NOMO-1 treated with dmso at 0.1 percent for 144 hours (cell line): ENCODE measurements around the gene C1orf50.
"Not testable (repeated sequence)": the region's sequence is repeated elsewhere in the genome, so short reads cannot be mapped to it uniquely, and the experiment has no call there.

ENCODE experiments used
- DNase-seq: peaks from one replicate; lab custom pipeline; 2025; ENCODE audit not compliant: unreplicated experiment; lab: John Stamatoyannopoulos, UW

Gene C1orf50

GRCh38 chr1:42797979-42798378 is 30.9 kb downstream of the C1orf50 start:
- no peak for DNase-seq

GRCh38 chr1:42801832-42802473 is 34.9 kb downstream of the C1orf50 start:
- no peak for DNase-seq

GRCh38 chr1:42806171-42806570 is 39.1 kb downstream of the C1orf50 start:
- DNase-seq: no peak

GRCh38 chr1:42806593-42806992 is 39.5 kb downstream of the C1orf50 start:
- no peak for DNase-seq

- no peak for DNase-seq
Measured at GRCh38 chr1:42807056-42807668, 40.1 kb downstream of the C1orf50 start.

GRCh38 chr1:42814815-42815214 is 47.8 kb downstream of the C1orf50 start:
- DNase-seq: not testable (repeated sequence)

GRCh38 chr1:42815941-42816584 is 49.0 kb downstream of the C1orf50 start:
- no peak for DNase-seq

DNA sequence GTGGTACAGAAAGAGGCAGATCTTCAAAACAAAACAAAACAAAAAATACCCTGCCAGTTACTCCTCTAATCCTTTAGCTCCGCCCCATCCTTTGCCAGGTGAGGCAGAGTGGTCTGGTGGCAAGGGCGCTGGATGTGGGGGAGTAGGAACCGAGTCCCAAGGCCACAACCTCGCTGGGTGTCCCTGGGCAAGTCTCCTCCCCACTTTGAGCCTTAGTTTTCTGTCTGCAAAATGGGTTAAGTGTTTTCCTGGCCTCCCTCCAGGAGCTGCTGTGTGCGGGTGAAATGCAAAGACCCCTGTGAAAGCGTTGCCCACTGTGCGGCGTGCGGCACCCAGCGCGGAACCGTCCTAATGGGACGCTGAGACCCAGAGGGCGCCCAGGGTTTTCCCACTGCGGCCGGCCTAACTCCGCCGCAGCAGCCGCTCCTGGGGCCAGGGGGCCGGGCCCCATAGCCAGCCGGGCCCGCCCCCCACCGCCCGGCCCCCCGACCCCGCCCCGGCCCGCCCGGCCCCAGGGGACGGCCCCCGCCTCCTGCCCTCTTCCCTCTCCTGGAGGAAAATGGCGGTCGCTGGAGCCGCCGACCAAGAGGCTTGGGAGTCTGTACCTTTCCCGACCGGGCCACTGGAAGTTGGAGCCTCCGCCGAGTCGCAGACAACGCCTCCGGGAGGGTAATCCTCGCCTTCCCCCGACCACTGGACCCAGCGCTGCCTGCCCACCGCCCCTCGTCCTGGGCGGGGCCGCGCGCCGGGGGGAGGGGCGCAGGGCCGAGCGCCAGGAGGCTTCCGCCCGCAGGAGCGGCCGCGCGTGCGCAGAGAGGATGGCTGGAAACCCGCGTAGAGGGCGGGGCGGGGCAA is 49.8 kb downstream of the C1orf50 start, which contains the start of the genes ERMAP and SVBP:
Gene ERMAP (plus strand): TSS at position 538 of the 855 bp plus-strand sequence. CDS start 13,327 bp downstream, outside the sequence.
Gene SVBP (minus strand): TSS at position 813 of the 855 bp plus-strand sequence. CDS start 853 bp downstream, outside the sequence.
- DNase-seq: peak; percentile 79

DNA sequence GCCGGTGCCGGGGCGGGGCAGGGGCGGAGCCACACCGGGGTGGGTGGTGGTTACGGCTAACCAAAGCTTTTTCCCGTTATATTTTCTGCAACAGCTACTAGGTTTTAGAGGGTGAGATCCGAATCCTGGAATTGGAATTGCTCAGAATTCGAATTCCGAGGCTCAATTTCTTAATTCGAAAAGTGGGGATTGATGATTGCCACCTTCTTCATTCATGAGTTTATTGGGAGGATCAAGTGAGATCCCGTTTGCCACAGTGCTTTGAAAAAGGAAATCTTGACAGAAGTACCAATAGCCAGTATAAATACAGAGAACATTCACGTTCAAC is 50.4 kb downstream of the C1orf50 start:
- DNase-seq: no peak

DNA sequence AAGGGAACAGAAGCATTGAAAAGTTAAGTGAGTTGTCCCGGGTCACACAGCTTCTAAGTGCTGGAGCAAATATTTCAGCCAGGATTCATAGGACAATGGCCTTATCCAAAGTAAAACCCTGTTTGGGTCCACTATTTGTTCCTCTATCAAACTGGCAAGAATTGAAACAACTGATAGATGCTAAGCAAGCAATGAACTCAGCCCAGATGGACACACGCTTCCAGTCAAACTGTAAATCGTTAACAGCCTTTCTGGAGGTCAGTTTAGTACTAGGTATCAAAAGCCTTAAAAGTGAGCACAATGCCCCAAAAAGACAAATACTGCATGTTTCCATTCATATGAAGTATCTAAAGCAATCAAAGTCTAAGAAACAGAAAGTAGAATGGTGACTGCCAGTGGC is 50.9 kb downstream of the C1orf50 start:
- no peak for DNase-seq

GRCh38 chr1:42820813-42821212 is 53.8 kb downstream of the C1orf50 start:
- no peak for DNase-seq

- DNase-seq: no peak
Measured at GRCh38 chr1:42821690-42822089, 54.6 kb downstream of the C1orf50 start.

DNA sequence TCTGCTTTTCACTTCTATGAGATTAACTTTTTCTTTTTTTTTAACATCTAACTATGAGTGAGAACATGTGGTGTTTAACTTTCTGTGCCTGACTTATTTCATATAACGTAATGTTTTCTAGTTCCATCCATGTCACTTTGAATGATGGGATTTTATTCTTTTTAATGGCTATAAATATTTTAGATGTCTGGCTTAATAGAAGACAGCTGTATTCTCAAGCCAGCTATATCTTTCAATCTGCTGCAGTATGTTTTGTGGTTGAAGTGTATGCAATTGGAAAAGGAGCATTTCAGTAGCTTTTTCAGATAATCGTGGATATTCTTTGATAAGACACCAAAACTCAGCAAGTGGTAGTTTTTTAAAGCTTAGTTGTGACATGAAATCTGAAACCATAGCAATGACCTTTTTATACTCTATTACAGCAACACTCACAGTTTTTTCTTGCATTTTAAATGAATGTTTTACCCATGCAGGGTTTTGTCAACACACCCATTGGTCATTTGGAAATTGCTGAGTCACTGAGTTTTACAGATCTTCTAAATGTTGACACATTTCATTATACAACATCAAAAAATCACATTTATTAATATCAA is 55.8 kb downstream of the C1orf50 start:
- DNase-seq: no peak

DNA sequence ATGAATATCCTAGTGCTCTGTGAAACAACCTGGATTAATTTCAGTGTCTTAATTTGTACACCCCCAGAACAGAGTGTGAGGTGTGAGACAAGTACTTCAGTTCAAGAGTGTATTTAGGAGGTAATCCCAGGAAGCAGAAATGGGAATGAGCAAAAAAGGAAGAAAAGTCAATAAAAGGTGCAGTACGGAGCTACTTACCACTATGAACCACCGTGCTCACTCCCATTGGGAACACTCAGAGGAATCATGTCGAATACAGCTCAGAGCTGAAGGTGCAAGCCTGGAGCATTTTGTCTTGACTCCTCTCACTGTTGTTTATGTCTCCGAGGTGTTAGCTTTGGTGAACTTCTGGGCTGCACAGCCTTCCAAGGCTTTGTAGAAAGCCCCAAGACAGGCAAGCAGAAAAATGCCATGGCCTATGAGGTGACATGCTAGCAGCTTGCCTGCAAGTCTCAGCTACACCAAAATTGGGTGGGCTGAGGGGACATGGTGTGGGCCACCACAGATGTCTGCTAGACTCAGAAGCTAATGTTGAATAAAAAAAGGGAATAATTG is 57.5 kb downstream of the C1orf50 start:
- no peak for DNase-seq

DNA sequence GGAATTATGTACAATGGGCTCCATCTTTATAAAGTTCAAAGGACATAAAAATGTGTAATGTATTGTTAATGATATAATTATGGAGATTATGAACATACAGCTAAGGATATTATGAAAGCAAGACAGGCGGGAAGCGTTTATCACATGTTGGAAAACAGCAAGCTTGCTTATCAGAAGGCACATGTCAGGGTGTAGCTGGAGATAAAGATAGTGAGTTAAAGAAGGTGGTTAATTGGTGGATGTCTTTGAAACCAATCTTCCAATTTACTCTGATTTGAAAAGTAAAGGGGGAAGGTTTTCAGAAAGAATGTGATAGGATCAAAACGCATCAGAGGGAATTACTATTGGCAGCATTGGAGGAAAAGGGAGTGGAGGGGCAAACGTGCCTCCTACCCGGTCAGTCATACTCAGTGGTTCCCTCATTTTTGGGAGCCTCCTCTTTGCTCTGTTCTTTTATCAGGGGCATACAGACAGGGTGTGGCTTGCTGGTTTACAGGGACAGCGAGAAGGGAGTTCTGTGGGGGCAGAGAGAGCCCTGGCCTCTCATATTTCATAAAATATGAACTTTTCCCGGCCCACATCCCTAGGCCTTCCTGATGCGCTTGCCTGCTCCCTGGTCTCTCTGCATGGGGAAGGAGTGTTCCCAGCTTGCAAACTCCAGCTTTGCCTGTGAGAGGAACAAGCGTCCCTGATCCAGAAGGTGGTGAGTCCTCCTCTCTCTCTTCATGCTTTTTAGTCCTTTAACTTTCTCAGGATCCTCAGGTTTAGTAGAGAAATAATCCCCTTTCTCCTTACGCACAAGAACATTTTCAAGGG is 58.2 kb downstream of the C1orf50 start:
- DNase-seq: no peak
